ENCODE data around the gene FUOM. TPM values are rescaled to one million over a fixed set of nuclear protein-coding genes. Genes with fewer than 3 reads are reported as not detected.

Gene FUOM
- total and polyA plus RNA-seq, 9 of the 15 experiments (the other 6 are each of a cell fraction or from before 2014, with no cell fraction given): 1.8 to 96.1 (median 27.0) TPM

DNA sequence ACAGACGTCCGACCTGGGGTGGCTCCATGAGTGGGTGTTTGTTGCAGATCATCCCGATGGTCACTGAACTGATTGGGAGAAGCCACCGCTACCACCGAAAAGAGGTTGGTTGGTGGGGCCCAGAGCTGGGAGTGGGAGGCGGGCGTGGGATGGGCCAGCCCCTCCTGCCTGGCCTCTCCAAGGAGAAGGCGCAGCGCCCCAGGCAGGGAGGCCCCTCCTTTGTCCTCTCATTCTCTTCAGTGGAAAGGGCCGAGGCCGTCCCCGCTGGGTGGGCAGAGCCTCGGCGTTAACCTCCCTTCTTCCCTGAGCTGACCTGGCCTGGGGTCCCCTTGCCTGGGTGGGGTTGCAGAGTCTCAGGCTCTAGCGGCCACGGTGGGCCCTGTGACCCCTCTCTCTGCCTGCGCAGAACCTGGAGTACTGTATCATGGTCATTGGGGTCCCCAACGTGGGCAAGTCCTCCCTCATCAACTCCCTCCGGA lies 41.3 kb upstream of the FUOM start:
- TF ChIP-seq HBP1 (CRISPR knock-in tag; IDR thresholded peaks at IDR 0.05): no peak
- peak; percentile 42; the same call in 1 of the 2 replicates for TF ChIP-seq POLR2G (IDR thresholded peaks at IDR 0.05; ENCODE audit: low read depth, low read length)
- TF ChIP-seq RBFOX2 (IDR thresholded peaks at IDR 0.05; ENCODE audit: low read depth, low read length): 0 out of 2 replicates have a peak, but pooled peaks have one; percentile 21
- 87% methylated on average over 3 of the region's 19 CpGs for WGBS (ENCODE audit: insufficient coverage, low coverage, missing lambda C conversion rate)
- no peaks in the 10 kb centered on the region for H3K27me3 ChIP-seq (ENCODE audit: control insufficient read depth in 2 of 2, insufficient read depth in 2 of 2, low read length in 2 of 2)
- H3K9ac ChIP-seq (ENCODE audit: insufficient read depth in 1 of 2, low read depth in 2 of 2, low read length in 2 of 2): peak overlapping the region in 1 of 2 experiments; percentile 45; a peak in 2 of 4 replicates
- H3K4me1 ChIP-seq (replicated peaks in 1 of 2; ENCODE audit: control insufficient read depth in 2 of 2, insufficient read depth in 2 of 2, low read length in 2 of 2): peaks cover 5 to 27% of the 10 kb centered on the region in 2 experiments; a peak in 4 of 5 replicates
- ChIA-PET POLR2A (no interaction called here), CTCF (ENCODE audit: low intra/inter-chr PET ratio) (no interaction called here)
- no peaks in the 10 kb centered on the region for H4K20me1 ChIP-seq (replicated peaks; ENCODE audit: control insufficient read depth, insufficient read depth, low read length)
- in situ Hi-C loops (cut with MboI) (no loop called here), intact Hi-C loops (cut with micrococcal nuclease) (loop anchor here (10.0 kb wide), 1 partner anchor 74 kb away; no protein-coding TSS in a partner anchor)
- no peak overlapping the region for H3K27ac ChIP-seq (ENCODE audit: extremely low read depth, low read depth, low read length)
- no peak overlapping the region for H2AFZ ChIP-seq (ENCODE audit: low read depth, low read length)
- DNase-seq (ENCODE audit: extremely low read depth in 1 of 4, low spot score in 3 of 4) (no peak), ATAC-seq (no peak), FAIRE-seq (no peak)
- peaks cover 52% of the 10 kb centered on the region; the same call in 2 of the 3 replicates for H3K36me3 ChIP-seq (ENCODE audit: control insufficient read depth, insufficient read depth, low read length)
- H3K4me2 ChIP-seq (ENCODE audit: insufficient read depth, low read length): no peak overlapping the region
- no TSS peak for BruUV-seq (replicated peaks)
- H3K9me1 ChIP-seq (ENCODE audit: control insufficient read depth, insufficient read depth, low read length): no peaks in the 10 kb centered on the region
- no peak overlapping the region for H3K4me3 ChIP-seq
- H3K9me3 ChIP-seq (replicated peaks; ENCODE audit: control insufficient read depth, insufficient read depth, low read depth, low read length): no peaks in the 10 kb centered on the region
- H3K79me2 ChIP-seq (ENCODE audit: control insufficient read depth, insufficient read depth, low read length): peaks cover 20% of the 10 kb centered on the region

DNA sequence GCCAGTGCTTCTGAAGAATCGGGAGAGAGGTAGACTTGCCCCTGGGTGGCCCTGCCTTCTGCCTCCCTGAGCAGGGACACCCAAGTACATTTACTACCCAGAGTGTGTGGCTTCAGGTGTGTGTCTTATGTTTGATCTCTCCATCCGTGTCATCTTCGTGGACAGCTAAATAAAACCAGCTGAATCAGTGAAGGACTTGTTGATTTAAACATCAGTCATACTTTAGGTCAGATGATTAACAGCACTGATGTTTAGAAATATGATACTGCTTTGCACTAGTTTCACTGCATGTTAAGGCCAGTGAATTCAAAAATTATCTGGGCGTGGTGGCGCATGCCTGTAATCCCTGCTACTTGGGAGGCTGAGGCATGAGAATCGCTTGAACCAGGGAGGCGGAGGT lies 40.1 kb upstream of the FUOM start:
- ChIA-PET POLR2A (interaction anchor here (0.7 kb wide), 1 partner anchor 8 kb away, joined by 3 read pairs; no protein-coding TSS in a partner anchor), CTCF (ENCODE audit: low intra/inter-chr PET ratio) (no interaction called here)
- Histone ChIP-seq H2AFZ (ENCODE audit: low read depth, low read length) (no peak overlapping the region), H3K4me1 (replicated peaks in 1 of 2; ENCODE audit: control insufficient read depth in 2 of 2, insufficient read depth in 2 of 2, low read length in 2 of 2) (peaks cover 5 to 34% of the 10 kb centered on the region in 2 experiments; a peak in 4 of 5 replicates), H3K9me1 (ENCODE audit: control insufficient read depth, insufficient read depth, low read length) (no peaks in the 10 kb centered on the region), H3K27me3 (ENCODE audit: control insufficient read depth in 2 of 2, insufficient read depth in 2 of 2, low read length in 2 of 2) (no peaks in the 10 kb centered on the region), H3K4me3 (no peak overlapping the region), H3K27ac (ENCODE audit: extremely low read depth, low read depth, low read length) (no peak overlapping the region), H3K9ac (ENCODE audit: insufficient read depth in 1 of 2, low read depth in 2 of 2, low read length in 2 of 2) (no peak overlapping the region), H3K4me2 (ENCODE audit: insufficient read depth, low read length) (no peak overlapping the region), H4K20me1 (replicated peaks; ENCODE audit: control insufficient read depth, insufficient read depth, low read length) (no peaks in the 10 kb centered on the region), H3K9me3 (replicated peaks; ENCODE audit: control insufficient read depth, insufficient read depth, low read depth, low read length) (no peaks in the 10 kb centered on the region), H3K79me2 (ENCODE audit: control insufficient read depth, insufficient read depth, low read length) (peaks cover 20% of the 10 kb centered on the region), H3K36me3 (ENCODE audit: control insufficient read depth, insufficient read depth, low read length) (peaks cover 46% of the 10 kb centered on the region; the same call in 2 of the 3 replicates)
- BruUV-seq (replicated peaks): no TSS peak
- DNase-seq (ENCODE audit: extremely low read depth in 1 of 4, low spot score in 3 of 4) (no peak), ATAC-seq (no peak), FAIRE-seq (no peak)
- intact Hi-C loops (cut with micrococcal nuclease): loop anchor here (10.0 kb wide), 1 partner anchor 73 kb away; no protein-coding TSS in a partner anchor
- 96% methylated on average over 6 of the region's 7 CpGs for WGBS (ENCODE audit: insufficient coverage, low coverage, missing lambda C conversion rate)
- in situ Hi-C loops (cut with MboI): no loop called here
- TF ChIP-seq COPS2 (conservative IDR thresholded peaks at IDR 0.05) (no peak), PRPF4 (IDR thresholded peaks at IDR 0.05; ENCODE audit: insufficient read depth, low read depth, low read length, poor library complexity, severe bottlenecking) (no peak), GABPA (tag; conservative IDR thresholded peaks at IDR 0.05; ENCODE audit: low read depth) (no peak), ZNF134 (CRISPR knock-in tag; conservative IDR thresholded peaks at IDR 0.05) (no peak), ZNF398 (CRISPR knock-in tag; IDR thresholded peaks at IDR 0.05) (no peak)

All from K562 (cell line).